Activated T-cell treated with anti-CD3 and anti-CD28 coated beads, Interleukin-2, amount 50 U/mL, for 72 hours (primary cell): ENCODE results near the gene LILRA1. TPM values are rescaled to one million over a fixed set of nuclear protein-coding genes. Genes with fewer than 3 reads are reported as not detected.
"Not testable (repeated sequence)": the region's sequence is repeated elsewhere in the genome, so short reads cannot be mapped to it uniquely, and the experiment has no call there.

Source experiments
- ATAC-seq, 2 donors: fragments of 150-1000 bp; cut with Tn5 transposase; replicated peaks in 1 of 2; 2 replicates each; pipeline ENCODE4 v1.10.0; 2021; ENCODE audit warnings: moderate library complexity in 2 of 2, mild to moderate bottlenecking in 1 of 2
- DNase-seq, 2 donors: peaks; one replicate each; pipeline ENCODE4 v3.0.0; 2021 to 2022; ENCODE audit warnings: mixed read lengths in 1 of 2
- H3K27ac Mint-ChIP-seq: one replicate; pipeline ENCODE4 v1.8.0; 2022; ENCODE audit warnings: mild to moderate bottlenecking, moderate library complexity, mixed read lengths
- H3K27me3 Mint-ChIP-seq: one replicate; pipeline ENCODE4 v1.8.0; 2022; ENCODE audit warnings: low read depth, mixed read lengths
- H3K36me3 Mint-ChIP-seq, 2 donors: one replicate each; pipeline ENCODE4 v1.8.0; 2022; ENCODE audit warnings: mixed read lengths in 2 of 2, mild to moderate bottlenecking in 1 of 2; ENCODE audit not compliant: insufficient read depth in 2 of 2
- H3K4me1 Mint-ChIP-seq: one replicate; pipeline ENCODE4 v1.8.0; 2022; ENCODE audit warnings: low read depth, mixed read lengths
- H3K4me3 Mint-ChIP-seq, 2 donors: one replicate each; pipeline ENCODE4 v1.8.0; 2022; ENCODE audit warnings: mild to moderate bottlenecking in 2 of 2, mixed read lengths in 2 of 2, moderate library complexity in 2 of 2
- H3K9me3 Mint-ChIP-seq, 2 donors: one replicate each; pipeline ENCODE4 v1.8.0; 2022; ENCODE audit warnings: mixed read lengths in 2 of 2
- total RNA-seq, 2 donors: library from RNA; stranded (reverse); gene quantifications; one replicate each; pipeline ENCODE4 v1.2.3, GENCODE V29; 2022

LILRA1 gene
- total RNA-seq = not detected

- not testable (repeated sequence) for DNase-seq
These were observed at the start of gene LILRA1 for GRCh38 chr19:54593445-54593844. Gene LILRA1, plus strand, starts transcription at chr19:54593632. Its CDS starts 613 bp downstream, at chr19:54594245.

DNA sequence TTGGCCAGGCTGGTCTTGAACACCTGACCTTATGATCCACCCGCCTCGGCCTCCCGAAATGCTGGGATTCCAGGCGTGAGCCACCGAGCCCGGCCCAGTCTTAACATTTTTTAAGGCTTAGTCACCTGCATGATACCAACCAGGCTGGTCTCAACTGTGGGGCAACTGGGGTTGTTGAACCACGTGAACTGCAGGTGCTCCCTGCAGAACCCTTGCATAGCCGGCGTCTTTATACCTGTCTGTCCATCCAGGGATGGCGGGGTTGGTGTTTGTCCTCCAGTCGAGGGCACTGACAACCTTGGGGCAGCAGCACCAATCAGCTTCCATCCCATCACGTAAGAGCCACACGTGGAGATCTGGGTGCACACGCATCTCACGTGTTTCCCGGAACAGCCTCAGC, 44.6 kb upstream of the LILRA1 start:
- ATAC-seq = no peak
- Mint-ChIP-seq H3K4me1 (no peaks in the 10 kb centered on the region), H3K9me3 (peaks cover 2 to 4% of the 10 kb centered on the region in 2 donors), H3K36me3 (peaks cover 0 to 2% of the 10 kb centered on the region in 2 donors), H3K27me3 (peaks cover 33% of the 10 kb centered on the region), H3K27ac (no peak overlapping the region), H3K4me3 (no peak overlapping the region)
- no peak for DNase-seq

More at GRCh38 chr19:54593445-54593844, at the start of gene LILRA1:
- H3K36me3 Mint-ChIP-seq, H3K4me1 Mint-ChIP-seq, H3K9me3 Mint-ChIP-seq, H3K27ac Mint-ChIP-seq, ATAC-seq, H3K4me3 Mint-ChIP-seq: not testable (repeated sequence)
- peaks cover 34% of the 10 kb centered on the region for H3K27me3 Mint-ChIP-seq

- Mint-ChIP-seq H3K9me3 (peaks cover 2 to 4% of the 10 kb centered on the region in 2 donors), H3K4me3 (no peak overlapping the region), H3K36me3 (peaks cover 0 to 2% of the 10 kb centered on the region in 2 donors), H3K4me1 (no peaks in the 10 kb centered on the region), H3K27me3 (peaks cover 30% of the 10 kb centered on the region), H3K27ac (no peak overlapping the region)
- DNase-seq (no peak), ATAC-seq (no peak)
These were observed 44.2 kb upstream of the LILRA1 start for GRCh38 chr19:54549224-54549623.

DNA sequence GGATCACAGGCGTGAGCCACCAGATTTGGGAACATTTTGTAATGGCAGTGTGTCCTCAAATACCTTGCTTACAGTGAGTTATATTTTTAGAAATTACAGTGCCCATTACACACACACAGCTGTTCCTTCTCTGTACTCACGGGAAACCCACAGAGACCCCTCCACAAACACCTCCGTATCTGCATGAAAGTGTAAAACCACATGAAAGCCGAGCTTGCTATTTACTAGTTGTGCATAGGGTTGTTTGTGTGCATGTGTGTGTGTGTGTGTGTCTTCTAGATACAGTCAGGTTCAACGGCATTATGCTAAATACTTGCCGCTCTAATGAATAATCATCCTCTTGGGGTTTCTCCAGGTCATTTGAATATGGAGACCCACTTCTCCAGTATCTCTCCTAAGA, 42.1 kb upstream of the LILRA1 start:
- Mint-ChIP-seq H3K27me3 (peaks cover 26% of the 10 kb centered on the region), H3K4me1 (no peaks in the 10 kb centered on the region), H3K36me3 (peaks cover 0 to 2% of the 10 kb centered on the region in 2 donors), H3K9me3 (peaks cover 2 to 4% of the 10 kb centered on the region in 2 donors), H3K27ac (no peak overlapping the region), H3K4me3 (no peak overlapping the region)
- ATAC-seq (no peak), DNase-seq (no peak)

- Mint-ChIP-seq H3K36me3 (peaks cover 0 to 2% of the 10 kb centered on the region in 2 donors), H3K27me3 (peaks cover 25% of the 10 kb centered on the region)
These were observed 41.2 kb upstream of the LILRA1 start for GRCh38 chr19:54551950-54552912.

DNA sequence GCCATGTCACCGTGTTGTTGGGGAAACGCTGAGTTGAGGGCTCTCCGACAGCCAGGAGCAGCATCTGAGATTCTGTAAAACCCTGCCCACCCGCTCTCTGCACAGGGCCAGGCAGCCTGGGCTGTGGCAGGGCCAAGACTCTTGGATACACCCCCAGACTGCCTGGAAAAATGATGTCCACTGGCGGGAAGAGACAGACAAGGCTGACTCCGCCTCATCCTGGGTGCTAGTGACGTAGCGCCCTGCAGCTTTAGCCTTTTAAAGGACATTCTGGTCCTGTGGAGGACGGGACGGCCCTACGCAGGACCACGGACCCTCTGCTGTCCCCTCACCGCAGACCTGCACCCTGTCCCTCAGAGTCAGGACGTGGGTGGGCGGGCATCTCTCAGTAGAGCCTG, 40.5 kb upstream of the LILRA1 start:
- Mint-ChIP-seq H3K4me3 (no peak overlapping the region), H3K4me1 (no peaks in the 10 kb centered on the region), H3K36me3 (peaks cover 0 to 2% of the 10 kb centered on the region in 2 donors), H3K27ac (no peak overlapping the region), H3K27me3 (peaks cover 25% of the 10 kb centered on the region), H3K9me3 (peaks cover 2 to 4% of the 10 kb centered on the region in 2 donors)
- DNase-seq = no peak
- no peak for ATAC-seq

More at GRCh38 chr19:54551950-54552912, 41.2 kb upstream of the LILRA1 start:
- DNase-seq (no peak), ATAC-seq (no peak)
- Mint-ChIP-seq H3K4me3 (no peak overlapping the region), H3K27ac (no peak overlapping the region), H3K4me1 (no peaks in the 10 kb centered on the region), H3K9me3 (peaks cover 2 to 4% of the 10 kb centered on the region in 2 donors)

DNA sequence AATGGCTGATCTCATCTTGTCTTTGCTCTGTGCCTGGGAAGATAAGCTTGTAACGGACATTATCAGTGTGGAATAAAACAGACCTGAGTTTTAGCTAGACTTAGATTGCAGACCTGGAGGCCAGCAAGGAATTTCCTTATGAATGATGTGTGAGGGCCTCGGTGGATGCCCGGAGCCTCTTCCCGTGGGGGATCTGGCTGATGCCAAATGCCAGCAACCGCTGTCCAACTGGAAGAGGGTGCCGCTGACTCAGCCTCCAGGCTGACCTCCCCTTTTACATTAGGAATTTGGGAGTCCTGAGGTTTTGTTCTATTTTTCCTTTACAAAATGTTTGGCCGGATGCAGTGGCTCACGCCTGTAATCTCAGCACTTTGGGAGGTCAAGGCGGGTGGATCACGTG, 39.4 kb upstream of the LILRA1 start:
- Mint-ChIP-seq H3K4me3 (no peak overlapping the region), H3K36me3 (peaks cover 0 to 2% of the 10 kb centered on the region in 2 donors), H3K27me3 (peaks cover 33% of the 10 kb centered on the region), H3K9me3 (peaks cover 2 to 4% of the 10 kb centered on the region in 2 donors), H3K27ac (no peak overlapping the region), H3K4me1 (no peaks in the 10 kb centered on the region)
- ATAC-seq = no peak
- no peak for DNase-seq

DNA sequence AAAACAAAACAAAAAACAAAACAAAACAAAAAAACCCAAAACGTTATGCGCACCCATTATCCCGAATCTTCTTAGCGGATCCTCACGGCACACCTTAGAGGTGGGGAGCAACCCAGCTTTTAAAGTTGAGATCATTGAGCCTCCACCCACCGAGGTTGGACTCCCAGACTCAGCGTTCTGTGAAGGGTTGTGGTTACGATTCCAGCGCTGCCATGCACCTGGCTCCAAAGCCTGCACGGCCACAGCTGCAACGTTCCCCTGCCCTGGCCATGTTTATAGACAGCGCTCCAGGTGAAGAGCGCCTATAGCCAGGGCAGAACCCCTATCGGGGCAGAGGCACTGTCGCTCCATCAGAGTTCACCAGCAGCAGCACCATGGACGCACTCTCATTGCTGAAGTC, 38.5 kb upstream of the LILRA1 start:
- no peak for ATAC-seq
- Mint-ChIP-seq H3K4me1 (no peaks in the 10 kb centered on the region), H3K4me3 (no peak overlapping the region)

DNA sequence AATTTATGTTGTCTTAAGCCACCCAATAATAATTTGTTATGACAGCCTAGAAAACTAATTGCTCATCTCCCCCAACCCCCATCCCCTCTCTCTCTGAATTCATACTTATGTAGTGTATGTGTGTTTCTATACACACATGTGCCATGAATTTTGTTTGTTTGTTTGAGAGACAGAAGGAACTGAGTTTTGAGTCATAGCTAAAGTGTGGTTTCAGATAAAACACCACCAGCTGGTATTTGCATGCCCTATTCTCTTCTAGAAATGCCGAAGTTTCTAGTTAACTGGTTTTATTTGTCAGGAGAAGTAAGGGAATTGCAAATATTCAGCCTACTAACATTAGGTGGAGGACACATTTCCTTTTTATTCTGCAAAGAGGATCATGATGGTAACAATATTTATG, 37.2 kb upstream of the LILRA1 start:
- H3K27ac Mint-ChIP-seq = no peak overlapping the region
- H3K27me3 Mint-ChIP-seq = peaks cover 35% of the 10 kb centered on the region
- no peak overlapping the region for H3K4me3 Mint-ChIP-seq
- DNase-seq (no peak), ATAC-seq (no peak)
- H3K9me3 Mint-ChIP-seq = peaks cover 2 to 4% of the 10 kb centered on the region in 2 donors
- no peaks in the 10 kb centered on the region for H3K4me1 Mint-ChIP-seq
- peaks cover 0 to 2% of the 10 kb centered on the region in 2 donors for H3K36me3 Mint-ChIP-seq

More for the DNA sequence above, 38.5 kb upstream of the LILRA1 start:
- H3K27ac Mint-ChIP-seq = no peak overlapping the region
- H3K36me3 Mint-ChIP-seq = peaks cover 0 to 2% of the 10 kb centered on the region in 2 donors
- peaks cover 36% of the 10 kb centered on the region for H3K27me3 Mint-ChIP-seq
- no peak for DNase-seq
- peaks cover 2 to 4% of the 10 kb centered on the region in 2 donors for H3K9me3 Mint-ChIP-seq

GRCh38 chr19:54558339-54558738, 35.1 kb upstream of the LILRA1 start:
- no peak for ATAC-seq
- no peak for DNase-seq
- no peaks in the 10 kb centered on the region for H3K36me3 Mint-ChIP-seq
- H3K27ac Mint-ChIP-seq = no peak overlapping the region
- H3K4me1 Mint-ChIP-seq = no peaks in the 10 kb centered on the region
- H3K27me3 Mint-ChIP-seq = peaks cover 34% of the 10 kb centered on the region
- no peaks in the 10 kb centered on the region for H3K9me3 Mint-ChIP-seq
- H3K4me3 Mint-ChIP-seq = no peak overlapping the region

DNA sequence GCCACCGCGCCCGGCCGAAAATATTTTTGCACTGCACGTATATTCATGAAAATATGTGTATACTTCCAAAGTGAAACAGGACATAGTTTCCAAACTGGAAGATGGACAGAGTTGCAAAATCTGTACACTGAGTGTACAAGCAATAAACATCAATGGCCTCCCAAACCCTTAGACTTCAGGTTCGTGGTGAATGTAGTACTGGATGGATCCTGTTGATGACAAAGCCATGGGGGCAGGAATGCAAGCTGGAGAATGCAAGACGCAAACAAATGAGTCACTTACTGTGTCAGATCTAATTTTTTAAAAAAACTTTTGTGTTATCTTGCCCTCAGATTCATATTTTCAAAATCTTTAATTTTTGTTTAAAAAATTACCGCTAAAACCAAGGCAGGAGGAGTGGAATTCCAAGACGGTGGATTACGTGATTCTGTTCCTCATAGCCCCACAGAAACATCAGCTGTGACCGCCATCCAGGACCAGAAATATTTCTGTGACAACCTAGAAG, 32.5 kb upstream of the LILRA1 start:
- ATAC-seq = no peak
- H3K4me1 Mint-ChIP-seq = no peaks in the 10 kb centered on the region
- H3K36me3 Mint-ChIP-seq = no peaks in the 10 kb centered on the region
- DNase-seq = no peak
- H3K4me3 Mint-ChIP-seq = no peak overlapping the region
- H3K27me3 Mint-ChIP-seq = peaks cover 26% of the 10 kb centered on the region
- H3K9me3 Mint-ChIP-seq = no peaks in the 10 kb centered on the region
- H3K27ac Mint-ChIP-seq = no peak overlapping the region

DNA sequence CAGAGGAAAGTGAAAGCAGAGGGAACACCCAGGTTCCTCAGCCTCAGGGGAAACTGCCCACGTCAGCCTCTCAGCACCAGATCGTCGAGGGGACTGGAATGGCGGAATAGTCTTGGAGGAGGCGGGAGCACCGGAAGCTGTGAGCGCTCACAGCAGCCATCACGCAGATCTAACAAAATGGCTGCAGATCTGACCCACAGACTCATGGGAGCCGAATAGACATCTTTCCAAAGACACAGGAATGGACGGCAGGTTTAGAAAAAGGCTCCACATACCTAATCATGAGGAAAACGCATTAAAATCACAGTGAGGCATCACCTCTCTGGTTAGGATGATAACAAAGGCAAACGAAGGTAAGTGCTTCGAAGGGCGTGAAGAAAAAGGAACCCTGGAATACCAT, 31.6 kb upstream of the LILRA1 start:
- peaks cover 24% of the 10 kb centered on the region for H3K27me3 Mint-ChIP-seq
- no peak overlapping the region for H3K27ac Mint-ChIP-seq
- no peak for DNase-seq
- no peaks in the 10 kb centered on the region for H3K36me3 Mint-ChIP-seq
- H3K9me3 Mint-ChIP-seq = no peaks in the 10 kb centered on the region
- no peak for ATAC-seq
- H3K4me1 Mint-ChIP-seq = no peaks in the 10 kb centered on the region
- H3K4me3 Mint-ChIP-seq = no peak overlapping the region

DNA sequence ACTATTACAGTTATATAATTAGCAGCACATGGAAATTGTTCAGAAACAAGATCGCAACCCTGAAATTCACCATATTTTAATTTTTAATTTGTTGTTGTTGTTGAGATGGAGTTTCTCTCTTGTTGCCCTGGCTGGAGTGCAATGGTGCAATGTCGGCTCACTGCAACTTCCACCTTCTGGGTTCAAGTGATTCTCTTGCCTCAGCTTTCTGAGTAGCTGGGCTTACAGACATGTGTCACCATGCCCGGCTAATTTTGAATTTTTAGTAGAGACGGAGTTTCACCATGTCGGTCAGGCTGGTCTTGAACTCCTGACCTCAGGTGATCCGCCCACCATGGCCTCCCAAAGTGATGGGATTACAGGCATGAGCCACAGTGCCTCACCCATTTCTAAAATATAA, 30.2 kb upstream of the LILRA1 start:
- DNase-seq, H3K27ac Mint-ChIP-seq, H3K4me1 Mint-ChIP-seq, ATAC-seq, H3K9me3 Mint-ChIP-seq, H3K36me3 Mint-ChIP-seq, H3K4me3 Mint-ChIP-seq: not testable (repeated sequence)
- peaks cover 27% of the 10 kb centered on the region for H3K27me3 Mint-ChIP-seq
